HG02884 (cell line): ENCODE results near the gene BRD2.

Experiments
- ATAC-seq: cut with Tn5 transposase; IDR thresholded peaks from one replicate; pipeline ENCODE4 v1.9.1; 2021; ENCODE audit warnings: mild to moderate bottlenecking, moderate library complexity; ENCODE audit not compliant: unreplicated experiment

BRD2 gene

GRCh38 chr6:32947552-32948465 lies 20.6 kb upstream of the BRD2 start:
- no peak for ATAC-seq

DNA sequence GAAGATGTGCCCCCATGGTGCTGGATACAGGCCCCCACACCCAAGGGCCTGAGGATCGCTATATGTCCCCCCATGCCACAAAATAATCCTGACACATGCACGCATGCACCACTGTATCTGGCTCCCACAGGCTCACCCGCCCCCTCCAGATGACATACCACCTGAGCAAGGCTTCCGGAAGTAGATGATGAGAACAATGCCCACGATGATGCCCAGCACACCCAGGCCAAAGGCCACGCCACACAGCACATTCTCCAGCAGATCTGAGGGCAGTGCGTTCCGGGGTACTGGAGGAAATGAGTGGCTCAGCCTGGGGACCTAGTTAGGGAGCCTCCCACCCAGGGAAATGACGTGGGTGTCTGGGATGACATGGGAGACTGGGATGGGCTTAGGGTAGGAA lies 19.3 kb upstream of the BRD2 start:
- no peak for ATAC-seq

- no peak for ATAC-seq
Measured at GRCh38 chr6:32950010-32950409, 18.4 kb upstream of the BRD2 start.

DNA sequence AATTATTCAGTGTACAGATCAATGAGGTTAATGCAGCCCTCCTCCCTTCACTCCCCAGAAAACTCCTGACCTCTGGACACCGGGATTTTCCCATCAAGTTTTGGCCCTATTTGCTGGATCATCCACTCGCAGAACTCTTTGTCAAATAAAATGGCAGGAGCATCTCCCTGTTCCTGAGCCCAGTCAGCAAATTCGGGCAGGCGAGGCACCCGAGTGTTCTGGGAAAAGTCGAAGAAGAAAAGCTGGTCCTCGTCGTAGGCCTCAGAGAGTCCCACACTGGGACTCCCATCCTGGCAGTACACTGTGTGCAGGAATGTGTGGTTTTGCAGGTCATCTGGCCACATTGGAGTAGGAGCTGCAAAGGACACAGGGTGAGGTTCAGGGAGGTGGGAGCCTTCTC lies 17.9 kb upstream of the BRD2 start:
- no peak for ATAC-seq

GRCh38 chr6:32952817-32953739 lies 15.3 kb upstream of the BRD2 start, which contains the start of gene HLA-DMA:
Gene HLA-DMA (minus strand): TSS chr6:32953097. CDS start chr6:32953036, 61 bp downstream.
- ATAC-seq, result peak; percentile 75

DNA sequence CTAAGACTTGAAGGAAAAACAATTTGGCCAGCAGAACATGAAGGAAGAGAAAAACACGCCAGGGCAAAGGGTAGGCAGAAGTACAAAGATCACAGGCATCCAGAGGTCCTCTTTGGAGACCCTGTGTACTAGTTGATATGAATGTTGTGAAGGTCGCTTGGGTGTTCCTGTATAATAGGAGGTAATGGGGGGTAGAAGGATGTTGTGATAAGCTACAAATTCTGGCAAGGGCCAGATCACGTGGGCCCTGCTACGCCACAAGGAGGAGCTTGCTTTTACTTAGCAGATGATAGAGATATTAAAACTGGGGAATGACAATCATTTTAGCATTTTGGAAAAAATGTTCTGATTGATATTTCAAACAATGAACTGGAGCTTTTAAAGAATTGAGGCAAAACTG lies 14.6 kb upstream of the BRD2 start:
- ATAC-seq, result no peak

GRCh38 chr6:32954267-32954666 lies 14.1 kb upstream of the BRD2 start:
- ATAC-seq, result no peak

GRCh38 chr6:32954986-32955802 lies 13.2 kb upstream of the BRD2 start:
- no peak for ATAC-seq

- no peak for ATAC-seq
Measured at GRCh38 chr6:32956176-32956575, 12.2 kb upstream of the BRD2 start.

DNA sequence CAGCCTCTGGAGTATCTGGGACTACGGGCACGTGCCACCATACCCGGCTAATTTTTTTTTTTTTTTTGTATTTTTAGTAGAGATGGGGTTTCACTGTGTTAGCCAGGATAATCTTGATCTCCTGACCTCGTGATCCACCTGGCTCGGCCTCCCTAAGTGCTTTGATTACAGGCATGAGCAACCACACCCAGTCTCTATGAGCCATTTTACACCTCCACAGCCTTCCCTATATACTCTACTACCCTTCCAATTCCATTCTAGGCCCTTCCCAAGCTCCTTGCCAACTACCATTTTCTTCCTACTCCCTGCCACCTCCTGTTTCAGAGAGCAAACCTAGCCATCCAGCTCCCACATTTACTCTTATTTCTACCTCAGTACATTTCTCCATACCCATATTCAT lies 7.8 kb upstream of the BRD2 start:
- no peak for ATAC-seq

GRCh38 chr6:32962213-32962826 lies 6.1 kb upstream of the BRD2 start:
- ATAC-seq, result no peak

GRCh38 chr6:32963866-32964265 lies 4.5 kb upstream of the BRD2 start:
- ATAC-seq, result no peak

DNA sequence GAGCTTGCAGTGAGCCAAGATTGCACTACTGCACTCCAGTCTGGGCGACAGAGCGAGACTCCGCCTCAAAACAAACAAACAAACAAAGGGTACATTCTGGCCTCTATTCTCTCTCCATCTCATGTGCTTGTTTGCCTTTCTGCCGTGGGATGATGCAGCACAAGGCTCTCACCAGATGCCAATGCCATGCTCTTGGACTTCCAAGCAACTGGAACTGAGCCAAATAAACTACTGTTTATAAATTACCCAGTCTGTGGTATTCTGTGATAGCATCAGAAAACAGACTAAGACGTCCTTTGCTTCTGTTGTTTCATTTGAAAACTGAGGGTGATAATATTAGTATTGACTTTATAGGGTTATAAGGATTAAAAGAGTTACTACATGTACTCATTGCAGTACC lies 3.6 kb upstream of the BRD2 start:
- no peak for ATAC-seq

GRCh38 chr6:32967151-32968091 lies 973 bp upstream of the BRD2 start:
- ATAC-seq, result no peak

DNA sequence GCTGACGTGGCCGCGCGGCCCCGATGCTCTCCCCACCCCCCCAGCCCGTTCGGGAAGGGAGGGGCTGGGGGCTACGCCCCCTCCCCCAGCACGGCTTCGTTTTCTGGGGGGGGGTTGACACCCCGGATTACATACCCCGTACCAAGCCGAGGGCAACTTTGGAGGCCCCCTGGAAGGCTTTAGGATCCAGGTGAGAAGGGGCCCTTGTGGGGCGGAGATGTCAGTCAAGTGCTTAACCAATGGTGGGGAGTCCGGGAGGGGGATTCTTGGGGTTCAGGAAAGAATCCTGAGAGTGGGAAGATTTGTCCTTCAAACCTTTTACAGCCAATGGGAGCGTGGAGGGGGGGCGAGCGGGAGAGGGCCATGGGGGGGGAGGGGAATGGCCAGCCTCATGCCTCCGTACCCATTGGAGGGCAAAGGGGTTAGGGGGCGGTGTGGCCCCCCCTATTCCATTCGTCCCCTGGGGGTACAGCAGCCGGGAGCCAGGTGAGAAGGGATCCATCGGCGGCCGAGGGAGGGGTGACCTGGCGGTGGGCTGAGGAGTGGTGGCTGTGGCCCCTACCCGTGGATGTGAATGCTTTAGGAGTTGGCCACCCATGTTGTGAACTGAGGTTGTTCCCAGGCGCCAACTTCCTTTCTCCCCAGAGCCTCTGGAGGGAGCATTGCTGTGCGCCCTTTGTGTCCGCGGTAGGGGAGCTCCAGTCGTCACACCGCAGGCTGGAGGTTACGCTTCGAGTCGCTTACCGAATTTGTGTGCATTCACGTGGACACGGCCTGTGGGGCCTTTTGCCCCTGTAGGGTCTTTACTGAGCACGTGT lies 682 bp downstream of the BRD2 start:
- ATAC-seq, result no peak

GRCh38 chr6:32969685-32970412 lies 1.5 kb downstream of the BRD2 start:
- no peak for ATAC-seq

DNA sequence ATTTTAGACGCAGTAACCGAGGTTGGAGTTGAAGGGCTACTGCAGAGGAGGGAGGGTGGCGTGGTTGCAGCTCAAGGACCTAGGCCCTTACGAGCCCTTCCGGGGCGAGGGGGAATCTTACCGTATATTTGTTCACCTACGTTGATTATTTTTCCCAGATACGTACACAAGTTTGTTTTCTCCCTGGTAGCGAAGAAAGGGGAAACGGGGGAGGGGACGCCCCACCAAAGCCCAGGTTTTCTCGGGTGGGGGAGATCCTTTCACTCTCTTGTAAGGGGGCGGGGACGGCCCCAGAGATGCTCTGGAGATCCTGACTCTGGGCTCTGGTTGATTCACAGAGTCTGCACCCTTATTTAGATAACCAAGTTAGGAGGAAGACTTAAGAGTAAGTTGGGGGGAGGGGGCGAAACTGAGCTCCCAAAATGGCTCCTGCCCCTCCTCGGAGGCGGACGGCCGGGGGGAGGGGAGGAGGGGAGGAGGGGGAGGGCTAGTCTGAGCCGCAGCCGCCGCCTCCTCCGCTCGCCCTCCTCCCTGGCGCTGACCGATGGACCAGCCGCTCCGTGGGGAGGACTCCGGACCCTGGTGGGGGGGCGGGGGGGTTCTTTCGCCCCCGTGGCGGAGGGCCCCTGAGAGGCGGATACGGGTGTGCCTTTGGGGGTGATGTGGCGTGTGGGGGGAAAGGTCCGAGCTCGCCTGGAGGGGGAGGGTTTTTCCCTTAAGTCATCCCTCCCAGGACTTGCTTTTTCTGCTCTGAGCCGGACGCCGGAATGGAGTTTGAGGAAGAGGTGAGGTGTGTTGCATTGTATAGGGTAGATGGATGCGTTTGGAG lies 2.2 kb downstream of the BRD2 start:
- ATAC-seq, result no peak
